Sigmoid colon (tissue), 4 donors: ENCODE data around the gene P3H2.

Experiments
- CTCF ChIP-seq, 4 experiments: fragments of 450-650 bp in 3 of 4; fragments of 200-600 bp in 1 of 4; IDR thresholded peaks; one replicate each; pipeline ENCODE4 v1.5.1; 2016 to 2019; ENCODE audit warnings: antibody characterized with exemption in 4 of 4, mild to moderate bottlenecking in 3 of 4, moderate library complexity in 2 of 4
- POLR2A ChIP-seq, 2 donors: fragments of 450-650 bp; IDR thresholded peaks; one replicate each; pipeline ENCODE4 v1.6.1; 2016; ENCODE audit warnings: antibody characterized with exemption in 2 of 2, mild to moderate bottlenecking in 2 of 2, moderate library complexity in 2 of 2
- POLR2AphosphoS5 ChIP-seq, 4 donors: sonication (generic); formaldehyde crosslinking; IDR thresholded peaks; one replicate each; pipeline ENCODE4 v1.6.1; 2017; ENCODE audit warnings: antibody characterized with exemption in 4 of 4

DNA sequence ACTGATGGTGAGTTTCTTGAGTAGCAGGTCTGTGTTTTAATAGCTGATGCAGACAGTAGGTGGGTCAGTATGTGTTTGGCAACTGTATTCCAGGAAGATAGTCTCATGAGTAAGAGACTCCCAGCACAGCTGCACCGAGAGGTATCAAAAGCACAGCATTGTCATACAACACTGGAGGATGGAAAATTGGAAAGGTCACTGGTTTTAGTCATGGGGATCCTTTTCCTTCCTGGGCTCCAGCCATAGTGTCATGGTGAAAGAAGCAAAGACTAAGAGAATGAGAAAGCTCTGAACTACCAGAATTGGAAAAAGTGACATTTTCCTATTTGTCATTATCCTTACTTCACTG, 61.5 kb downstream of the P3H2 start:
- no peak for TF ChIP-seq CTCF (IDR thresholded peaks at IDR 0.05)
- TF ChIP-seq POLR2AphosphoS5 (IDR thresholded peaks at IDR 0.05) = no peak
- no peak for TF ChIP-seq POLR2A (IDR thresholded peaks at IDR 0.05)
